Brain pericyte (primary cell): ENCODE results near the gene RASSF7.
A peak's percentile ranks its signal among the peaks of the same experiment; 100 is the strongest.
"Not testable (repeated sequence)": the region's sequence is repeated elsewhere in the genome, so short reads cannot be mapped to it uniquely, and the experiment has no call there.

Experiments used
- DNase-seq: peaks from one replicate; pipeline ENCODE4 v3.0.0-alpha.2; 2012; ENCODE audit warnings: low read depth, low spot score

RASSF7 gene

DNA sequence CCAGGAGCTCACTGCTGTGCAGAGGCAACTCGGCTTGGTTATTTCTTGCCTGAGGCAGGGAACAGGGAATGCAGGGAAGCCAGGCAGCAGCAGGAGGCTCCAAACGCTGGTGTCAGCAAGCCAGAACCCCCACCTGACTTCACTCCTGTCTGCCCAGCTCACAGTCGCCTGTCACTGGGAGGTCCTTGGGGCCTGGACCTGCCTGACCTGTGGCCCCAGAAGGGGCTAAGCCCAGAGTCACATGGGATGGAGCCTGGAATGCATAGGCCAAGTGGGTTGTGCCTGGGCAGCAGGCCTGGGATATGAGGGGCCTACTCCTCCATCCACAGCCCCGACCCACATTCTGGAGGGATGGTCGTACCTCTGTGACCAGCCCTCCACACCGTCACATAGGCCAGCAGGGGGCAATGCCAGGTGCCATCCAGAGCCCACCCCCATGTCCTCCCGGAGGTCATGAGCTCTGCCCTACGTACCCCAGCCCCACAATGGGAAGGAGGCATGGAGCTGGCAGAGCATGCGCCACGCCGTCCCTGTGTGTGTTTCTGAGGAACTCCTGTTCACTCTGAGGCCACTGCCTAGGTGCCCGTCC is 5.2 kb downstream of the RASSF7 start:
- no peak for DNase-seq

DNA sequence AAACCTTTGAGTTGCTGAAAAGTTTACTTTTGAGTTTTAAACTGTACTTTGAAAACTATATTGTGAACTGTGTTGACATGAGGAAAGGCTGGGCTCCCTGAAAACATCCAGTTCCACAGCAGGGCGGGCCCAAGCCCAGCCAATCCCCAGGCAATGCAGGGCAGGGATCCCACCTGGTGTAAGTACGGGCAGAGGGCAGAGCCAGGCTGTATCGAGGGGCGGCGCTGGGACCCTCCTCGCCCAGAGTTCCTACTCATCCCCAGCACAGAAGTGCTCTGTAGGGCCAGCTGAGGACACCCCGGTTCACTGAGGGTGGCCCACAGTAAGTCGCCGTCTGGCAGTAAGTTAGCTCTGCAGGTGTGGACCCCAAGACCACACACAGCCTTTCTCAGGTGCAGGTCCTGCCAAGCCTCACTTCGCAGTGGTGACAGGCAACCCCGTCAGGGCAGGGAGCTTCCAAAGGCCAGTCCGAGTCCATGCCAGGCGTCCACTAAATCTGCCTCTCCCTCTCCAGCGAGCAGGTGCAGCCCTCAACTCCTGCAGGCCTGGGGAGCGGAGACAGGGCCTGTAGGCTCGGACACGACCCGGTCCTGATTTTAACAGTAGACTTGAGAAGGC is 6.3 kb downstream of the RASSF7 start:
- no peak for DNase-seq

DNA sequence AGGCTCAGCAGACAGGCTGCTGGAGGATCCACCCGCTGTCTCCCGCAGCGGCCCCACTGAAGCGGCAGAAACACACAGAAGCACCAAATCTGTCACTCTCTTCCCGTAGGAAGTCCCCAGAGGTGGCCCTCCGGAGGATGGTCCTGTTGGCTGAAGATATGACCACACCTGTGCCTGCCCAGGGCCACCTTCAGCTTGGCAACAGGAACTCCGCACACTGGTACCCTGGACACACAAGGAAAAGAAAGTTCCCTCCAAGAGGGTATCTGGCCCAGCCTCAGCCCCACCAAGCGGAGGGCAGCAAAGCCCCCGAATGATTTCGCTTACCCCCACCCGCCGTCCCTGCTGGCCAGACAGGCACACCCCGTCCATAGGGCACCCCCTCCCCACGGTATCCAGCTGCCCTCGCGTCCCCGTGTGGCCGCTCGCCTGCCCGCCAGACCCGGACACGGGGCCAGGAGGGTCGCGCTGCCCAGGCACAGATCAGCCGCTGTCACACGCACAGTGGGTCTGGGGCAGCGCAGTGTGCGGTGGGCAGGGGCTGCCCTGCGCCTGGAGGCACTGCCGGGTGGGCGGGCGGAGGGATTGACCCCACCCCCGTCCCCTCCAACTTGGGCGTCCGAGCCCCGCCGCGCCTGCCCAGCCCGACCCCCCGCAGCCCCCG is 7.0 kb downstream of the RASSF7 start:
- DNase-seq, result no peak

DNA sequence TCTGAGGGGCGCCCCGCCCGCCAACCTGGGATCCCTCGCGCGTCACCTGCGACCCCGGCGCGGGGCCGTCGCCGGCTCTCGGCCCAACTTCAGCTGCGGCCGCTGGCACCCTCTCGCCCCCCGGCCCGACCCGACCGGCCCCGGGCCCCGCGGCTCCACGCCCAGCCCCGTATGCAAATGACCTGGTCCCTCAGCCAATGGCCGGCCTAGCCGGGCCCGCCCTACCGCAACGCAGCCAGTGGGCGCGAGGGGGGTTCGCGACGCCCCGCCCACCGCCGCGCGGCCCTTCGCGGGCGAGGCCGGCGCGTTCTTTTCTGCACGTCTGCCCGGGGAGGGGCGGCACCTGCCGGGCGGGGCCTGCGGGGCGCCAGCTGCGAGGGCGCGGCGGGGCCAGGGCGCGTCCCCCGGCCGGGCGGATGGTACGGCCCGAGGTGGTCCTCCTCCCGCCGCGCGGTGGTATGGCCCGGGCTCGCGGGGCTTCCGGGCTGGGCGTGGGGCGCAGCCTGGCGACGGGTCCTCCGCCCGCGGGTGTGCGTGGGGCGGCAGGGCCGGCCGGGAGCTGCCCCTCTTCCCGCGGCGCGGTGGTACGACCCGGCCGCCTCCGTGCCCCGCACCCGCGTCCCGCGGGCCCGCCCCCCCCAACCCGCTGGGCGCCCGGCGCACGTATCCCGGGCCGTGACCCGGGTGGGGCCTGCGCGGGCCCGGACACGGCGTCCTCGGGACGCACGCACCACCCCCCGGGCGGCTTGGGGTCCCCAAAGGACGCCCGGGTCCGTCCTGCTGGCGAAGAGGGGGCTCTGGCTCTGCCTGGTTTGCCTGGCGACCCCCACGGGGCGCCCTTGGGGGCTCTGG is 7.8 kb downstream of the RASSF7 start:
- DNase-seq, result no peak

DNA sequence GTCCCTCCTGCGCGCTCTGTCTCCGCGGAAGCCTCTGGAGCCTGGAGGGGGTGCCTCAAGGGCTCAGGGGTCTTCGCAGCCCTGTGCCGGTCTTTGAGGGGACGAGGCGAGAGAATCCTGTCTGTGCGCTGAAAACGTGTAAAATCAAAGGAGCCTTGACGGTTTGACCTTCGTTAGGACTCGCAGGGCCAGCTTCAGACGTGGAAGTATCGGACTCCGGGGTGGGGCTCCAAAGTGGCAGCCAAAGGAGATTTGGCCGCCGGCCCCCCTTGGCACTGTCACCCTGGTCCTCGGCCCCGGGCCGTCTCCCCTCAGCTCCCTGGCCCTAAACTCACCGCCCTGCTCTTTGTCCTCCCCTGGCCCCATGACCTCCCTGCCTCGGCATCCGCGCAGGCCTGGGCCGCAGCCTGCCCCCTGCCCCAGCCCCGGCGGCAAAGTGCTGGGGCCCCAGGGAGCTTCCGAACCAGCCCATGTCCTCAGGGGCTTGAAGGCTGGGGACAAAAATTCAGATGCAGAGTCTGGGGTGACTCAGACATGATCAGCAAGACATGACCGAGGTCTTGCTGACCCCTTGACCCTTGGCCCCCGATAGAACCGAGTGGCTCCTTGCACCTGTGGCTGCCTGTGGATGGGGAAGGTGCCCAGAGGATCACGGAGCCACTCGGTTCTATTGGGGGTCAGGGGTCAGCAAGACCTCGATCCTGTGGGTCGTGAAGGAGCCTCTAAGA is 8.6 kb downstream of the RASSF7 start:
- no peak for DNase-seq

DNA sequence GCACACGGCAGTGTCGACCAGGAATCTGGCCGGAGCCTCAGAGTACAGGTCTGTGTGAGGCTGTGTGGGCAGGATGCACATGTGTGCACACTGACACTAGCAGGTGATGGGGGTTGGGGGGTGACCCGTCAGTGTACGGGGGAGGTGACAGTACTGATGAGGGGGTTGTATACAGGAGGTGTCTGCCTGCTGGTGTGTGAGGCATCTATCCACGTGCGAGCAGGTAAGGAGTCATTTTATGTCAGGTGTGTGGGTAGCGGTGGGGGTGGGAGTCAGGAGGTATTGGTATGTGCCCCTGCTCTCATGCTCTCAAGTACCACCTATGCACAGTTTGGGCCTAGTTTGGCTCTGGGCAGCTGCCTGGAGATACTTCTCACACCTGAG is 11.0 kb downstream of the RASSF7 start:
- no peak for DNase-seq

DNA sequence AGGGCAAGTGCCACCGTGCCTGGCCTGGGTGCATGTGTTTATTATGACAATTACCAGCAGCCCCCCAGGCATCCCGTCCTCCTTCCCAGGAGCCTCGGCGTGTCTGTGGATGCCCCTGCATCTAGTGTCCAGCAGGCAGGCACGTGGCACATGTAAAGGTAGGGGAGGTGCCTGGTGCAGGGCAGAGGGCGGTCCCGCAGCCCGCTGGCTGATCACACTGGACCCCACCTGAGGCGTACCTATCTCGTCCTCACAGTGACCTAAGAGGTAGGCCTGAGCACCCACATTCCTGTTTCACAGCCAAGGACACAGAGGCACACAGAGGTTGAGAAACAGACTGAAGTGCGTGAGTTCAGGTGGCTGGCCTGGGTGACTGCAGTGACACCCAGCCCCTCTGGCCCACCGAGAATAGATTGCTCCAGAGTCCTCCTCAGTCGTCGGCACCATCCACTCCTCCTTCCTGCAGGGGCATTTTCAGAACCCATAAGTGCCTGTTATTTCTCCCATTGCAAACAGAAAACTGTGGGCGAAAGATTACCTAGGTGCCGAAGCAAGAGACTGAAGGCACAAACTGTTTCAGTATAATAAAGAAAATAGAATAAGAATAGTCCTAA is 12.5 kb downstream of the RASSF7 start:
- DNase-seq, result no peak

DNA sequence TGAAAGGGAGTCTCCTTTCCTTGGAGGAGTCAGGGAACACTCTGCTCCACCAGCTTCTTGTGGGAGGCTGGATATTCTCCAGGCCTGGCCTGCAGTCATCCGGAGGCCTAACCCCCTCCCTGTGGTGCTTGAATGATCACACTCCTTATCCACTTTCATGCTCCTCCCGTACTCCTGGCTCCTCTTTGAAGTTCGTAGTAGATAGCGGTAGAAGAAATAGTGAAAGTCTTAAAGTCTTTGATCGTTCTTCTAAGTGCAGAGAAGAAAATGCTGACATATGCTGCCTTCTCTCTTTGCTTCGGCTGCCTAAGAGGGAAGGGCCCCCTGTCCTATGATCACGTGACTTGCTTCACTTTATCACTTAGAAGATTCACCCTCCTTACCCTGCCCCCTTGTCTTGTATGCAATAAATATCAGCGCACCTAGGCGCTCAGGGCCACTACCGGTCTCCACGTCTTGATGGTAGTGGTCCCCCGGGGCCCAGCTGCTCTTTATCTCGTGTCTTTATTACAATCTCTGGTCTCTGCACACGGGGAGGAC is 13.3 kb downstream of the RASSF7 start:
- DNase-seq, result not testable (repeated sequence)

DNA sequence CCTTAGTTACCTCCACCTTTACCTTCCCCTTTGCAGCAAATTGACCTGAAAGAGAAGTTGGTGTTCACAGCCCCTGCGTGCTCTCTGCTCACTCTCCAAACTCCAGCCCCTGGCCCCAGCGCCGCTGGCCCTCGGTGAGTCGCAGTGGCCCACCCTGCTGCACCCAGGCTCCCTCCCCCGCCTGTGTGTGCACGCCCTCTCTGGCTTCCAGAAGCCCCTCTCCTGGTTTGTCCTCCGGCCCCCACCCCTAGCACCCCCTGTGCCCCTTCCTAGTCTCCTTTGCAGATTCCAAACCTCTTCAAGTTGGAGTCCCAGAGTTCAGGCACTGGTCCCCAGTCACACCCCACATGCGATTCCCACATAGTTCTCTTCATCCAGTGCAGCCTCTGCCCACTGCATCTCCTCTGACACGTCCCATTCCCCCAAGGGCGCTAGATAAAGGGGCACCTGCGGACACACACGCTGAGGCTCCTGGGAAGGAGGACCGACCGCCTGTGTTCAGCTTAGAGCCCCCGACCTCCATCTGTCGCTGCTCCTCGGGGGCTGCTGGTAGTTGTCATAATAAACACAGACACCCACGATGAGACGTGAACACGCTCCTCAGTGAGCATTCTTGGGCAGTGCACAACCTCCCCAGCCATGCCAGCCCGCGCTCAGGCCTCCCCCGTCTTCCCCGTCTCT is 14.0 kb downstream of the RASSF7 start:
- DNase-seq, result no peak

DNA sequence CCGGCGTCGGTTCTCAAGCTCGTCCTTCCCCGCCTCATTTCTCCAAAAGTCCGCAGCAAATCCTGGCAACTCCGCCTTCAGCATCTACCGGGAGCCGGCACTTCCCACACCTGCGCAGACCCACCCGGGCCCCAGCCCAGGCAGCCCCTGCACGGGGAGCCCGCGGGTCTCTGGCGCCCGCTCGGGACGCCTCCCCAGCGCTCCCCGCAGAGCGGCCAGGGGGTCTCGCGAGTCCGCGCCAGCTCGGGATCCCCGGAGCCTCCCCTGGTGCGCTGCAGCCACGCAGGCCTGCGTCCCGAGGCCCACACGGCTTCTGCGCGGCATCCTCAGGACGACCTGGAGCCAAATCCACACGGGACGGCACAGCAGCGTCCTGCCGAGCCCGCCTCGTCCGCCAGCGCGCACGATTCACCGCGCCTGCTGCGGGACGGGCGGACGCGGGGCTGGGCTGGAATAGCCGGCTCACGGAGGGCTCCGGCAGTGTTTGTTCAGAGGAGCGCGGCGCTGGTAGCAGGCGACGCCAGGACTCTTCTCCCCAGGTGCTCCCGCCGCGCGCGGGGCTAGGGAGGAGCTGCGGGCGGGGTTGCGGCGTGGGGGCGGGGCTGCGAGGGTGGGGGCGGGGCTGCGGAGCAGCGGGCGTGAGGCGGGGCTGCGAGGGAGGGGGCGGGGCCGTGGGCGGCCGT is 14.7 kb downstream of the RASSF7 start:
- no peak for DNase-seq

DNA sequence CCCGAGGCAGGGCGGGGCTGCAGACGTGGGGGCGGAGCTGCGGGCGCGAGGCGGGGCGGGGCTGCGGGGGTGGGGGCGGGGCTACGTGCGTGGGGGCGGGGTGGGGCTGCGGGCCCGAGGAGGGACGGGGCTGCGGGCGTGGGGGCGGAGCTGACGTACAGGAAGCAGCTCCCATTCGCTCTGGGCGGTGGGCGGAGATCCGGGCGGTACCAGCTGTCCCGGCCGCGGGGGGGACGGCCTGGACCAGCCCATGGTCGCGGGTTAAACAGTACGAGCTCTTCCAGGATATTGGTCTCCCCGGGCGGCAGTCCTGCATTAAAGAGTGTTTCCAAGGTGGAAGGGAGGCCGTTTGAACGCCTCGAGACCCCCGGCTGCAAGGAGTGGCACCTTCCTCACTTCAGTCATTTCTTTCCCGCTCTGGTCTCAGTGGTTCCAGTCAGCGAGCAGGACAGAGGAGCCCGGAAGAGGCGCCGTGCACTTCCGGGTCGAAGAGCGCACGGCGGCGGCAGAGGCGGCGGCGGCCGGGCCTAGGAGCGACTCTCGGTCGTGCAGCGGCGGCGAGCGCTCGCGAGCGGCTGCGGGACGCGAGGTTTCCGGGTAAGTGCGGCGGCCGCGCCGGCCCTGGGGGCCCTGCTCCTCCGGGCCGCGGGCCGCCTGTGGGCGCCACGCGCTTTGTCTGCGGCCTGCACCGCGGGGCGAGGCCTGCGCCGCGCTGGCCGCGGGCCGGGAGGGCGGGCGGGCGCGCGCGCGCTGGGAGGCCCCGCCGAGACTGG is 15.4 kb downstream of the RASSF7 start, which contains the start of gene PHRF1:
Gene PHRF1 (plus strand): TSS at position 475 of the 773 bp plus-strand sequence. CDS start 5,043 bp downstream, outside the sequence.
- DNase-seq, result peak; percentile 83

DNA sequence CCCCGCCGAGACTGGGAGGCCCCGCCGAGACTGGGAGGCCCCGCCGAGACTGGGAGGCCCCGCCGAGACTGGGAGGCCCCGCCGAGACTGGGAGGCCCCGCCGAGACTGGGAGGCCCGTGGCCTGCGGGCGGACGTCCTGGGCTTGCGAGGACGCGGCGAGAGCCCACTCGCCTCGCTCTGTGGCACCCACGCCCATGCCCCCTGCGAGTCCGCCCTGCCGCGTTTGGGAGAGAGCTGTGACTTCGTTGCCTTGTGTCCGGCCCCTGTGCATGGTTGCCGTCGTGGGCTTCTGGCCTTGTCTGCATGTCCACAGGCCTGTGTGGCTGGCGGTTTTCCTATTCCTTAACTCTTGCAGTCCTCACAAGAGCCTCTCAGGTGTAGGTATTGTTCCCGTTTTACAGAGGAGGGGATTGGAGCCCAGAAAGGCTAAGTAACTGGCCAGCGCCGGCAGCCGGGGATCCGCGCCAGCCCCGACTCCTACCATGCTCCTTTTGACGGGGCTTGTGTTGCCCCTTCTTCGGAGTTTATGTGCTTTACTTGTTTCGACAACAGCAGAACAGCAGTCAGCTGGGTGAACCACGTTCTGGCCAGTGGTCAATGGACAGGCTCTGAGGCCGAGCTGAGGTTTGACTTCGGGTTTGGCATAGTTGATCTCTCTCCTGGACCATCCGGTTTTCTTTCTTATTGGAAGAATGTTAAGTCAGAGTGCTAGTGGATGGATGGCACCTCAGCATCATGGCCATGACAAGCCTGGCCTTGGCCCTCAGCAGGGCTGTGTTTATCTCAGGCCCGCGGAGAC is 16.2 kb downstream of the RASSF7 start:
- DNase-seq, result no peak

DNA sequence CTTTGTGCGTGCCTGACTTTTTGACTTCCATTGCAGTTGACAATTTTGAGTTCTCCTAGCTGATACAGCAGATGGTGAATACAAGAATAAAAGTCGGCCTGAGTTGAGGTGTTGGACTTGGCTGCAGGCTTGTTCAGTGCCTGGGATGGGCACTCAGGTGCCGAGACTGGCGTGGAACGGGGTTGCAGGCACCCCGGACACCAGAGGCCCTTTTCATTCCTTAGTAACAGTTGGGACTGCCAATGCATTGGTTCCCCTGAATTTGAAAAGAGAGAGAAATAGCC is 16.8 kb downstream of the RASSF7 start:
- DNase-seq, result no peak

DNA sequence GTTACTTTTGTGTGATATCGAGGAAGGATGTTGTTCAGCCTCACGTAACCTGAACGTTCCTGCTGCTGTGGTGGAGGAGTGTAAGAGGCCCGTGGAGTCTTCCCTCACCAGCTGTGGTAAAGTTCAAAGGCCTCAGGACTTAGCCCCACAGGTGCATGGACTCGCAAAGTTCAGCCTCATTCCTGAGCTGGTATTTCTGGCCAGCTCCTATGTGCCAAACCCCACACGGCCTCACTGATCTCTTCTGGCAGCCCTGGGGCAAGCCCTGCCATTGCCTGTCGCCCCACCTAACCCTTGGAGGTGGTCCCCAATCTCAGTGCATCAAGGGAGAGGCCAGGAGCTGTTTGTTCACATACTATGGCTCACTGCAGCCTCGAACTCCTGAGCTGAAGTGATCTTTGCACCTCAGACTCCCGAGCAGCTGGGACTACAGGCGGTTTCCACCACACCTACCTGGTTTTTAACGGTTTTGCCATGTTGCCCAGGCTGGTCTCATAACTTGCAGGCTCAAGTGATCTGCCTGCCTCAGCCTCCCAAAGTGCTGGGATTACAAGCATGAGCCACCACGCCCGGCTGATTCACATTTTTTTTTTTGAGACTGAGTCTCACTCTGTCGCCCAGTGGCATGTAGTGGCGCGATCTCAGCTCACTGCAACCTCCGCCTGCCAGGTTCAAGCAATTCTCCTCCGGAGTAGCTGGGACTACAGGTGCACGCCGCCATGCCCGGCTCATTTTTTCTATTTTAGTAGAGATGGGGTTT is 17.7 kb downstream of the RASSF7 start:
- no peak for DNase-seq

DNA sequence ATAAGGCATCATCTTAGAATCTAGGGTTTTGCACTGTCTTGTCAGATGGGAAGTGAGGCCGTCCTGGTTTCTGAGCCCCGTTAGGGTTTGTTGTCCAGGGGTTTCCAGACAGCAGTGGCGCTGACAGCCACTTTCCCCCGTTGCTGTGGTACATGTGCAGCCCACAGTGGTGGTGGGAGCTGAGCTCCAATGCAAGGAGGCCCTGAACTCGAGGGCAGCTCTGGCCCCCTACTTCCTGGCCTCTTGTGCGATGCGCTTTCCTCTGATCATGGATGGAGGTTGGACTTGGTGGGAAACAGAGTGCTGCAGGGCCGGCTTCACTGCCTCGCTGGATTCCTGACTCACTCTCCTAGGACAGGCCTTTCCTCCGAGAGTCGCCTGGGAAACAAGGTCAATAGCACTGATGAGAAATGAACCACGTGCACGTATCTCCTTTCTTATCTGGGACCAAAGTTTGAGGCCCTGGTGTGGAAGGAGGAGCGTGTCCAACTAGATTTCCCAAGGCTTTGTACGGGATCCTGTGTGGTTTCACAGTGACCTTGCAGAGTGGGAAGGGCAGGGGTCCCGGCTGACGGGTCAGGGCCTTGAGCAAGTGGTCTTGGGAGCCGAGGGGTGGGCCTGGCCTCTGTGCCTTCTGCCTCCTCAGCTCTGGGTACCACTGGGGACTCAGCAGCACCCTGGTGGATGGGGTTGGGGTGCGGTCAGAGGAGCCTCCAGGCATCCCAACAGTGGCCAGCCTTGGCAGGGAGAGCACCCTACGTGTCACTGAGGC is 19.2 kb downstream of the RASSF7 start:
- no peak for DNase-seq

DNA sequence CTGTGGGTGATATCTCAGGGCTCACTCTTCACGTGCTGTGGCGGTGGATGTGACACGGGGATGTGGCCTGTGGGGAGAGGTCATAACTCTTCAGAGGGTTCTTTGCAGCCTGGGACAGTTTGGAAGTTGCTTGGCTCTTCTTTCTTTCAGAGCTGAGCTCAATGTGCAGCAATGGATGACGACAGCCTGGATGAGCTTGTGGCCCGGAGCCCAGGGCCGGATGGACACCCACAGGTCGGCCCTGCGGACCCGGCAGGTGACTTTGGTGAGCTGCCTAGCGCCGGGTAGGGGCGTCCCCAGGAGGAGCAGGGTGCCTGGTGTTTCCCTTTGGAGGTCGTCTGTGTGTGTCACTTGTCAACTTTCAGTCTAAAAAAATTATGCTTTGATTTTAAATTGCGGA is 20.6 kb downstream of the RASSF7 start:
- DNase-seq, result no peak

DNA sequence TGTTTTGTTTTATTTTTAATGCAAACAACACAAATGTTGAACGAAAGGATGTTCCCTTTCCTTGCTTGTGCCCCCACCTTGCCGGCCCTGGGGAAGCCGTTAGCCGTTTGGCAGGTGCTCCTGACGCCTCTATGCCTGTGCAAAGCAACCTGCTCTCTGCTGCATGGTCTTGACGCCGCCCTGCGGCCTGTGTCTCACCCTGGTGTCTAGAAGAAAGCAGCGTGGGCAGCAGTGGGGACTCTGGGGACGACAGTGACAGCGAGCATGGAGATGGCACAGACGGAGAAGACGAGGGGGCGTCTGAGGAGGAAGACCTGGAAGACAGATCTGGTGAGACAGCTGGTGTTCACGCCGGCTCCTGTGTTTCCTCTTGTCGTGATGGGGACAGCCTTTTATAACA is 21.0 kb downstream of the RASSF7 start:
- no peak for DNase-seq
